Prostate gland (tissue), 2 donors: ENCODE results near the gene EPHA6.

ENCODE experiments used
- POLR2AphosphoS5 ChIP-seq: sonication (generic); formaldehyde crosslinking; IDR thresholded peaks from one replicate; pipeline ENCODE4 v1.6.1; 2017; ENCODE audit warnings: antibody characterized with exemption
- TF ChIP-seq, protein P1 (sequence below), 4 experiments: fragments of 200-600 bp in 2 of 4; fragments of 450-650 bp in 2 of 4; sonication (generic) in 2 of 4; IDR thresholded peaks; 1 replicate in 3 of 4; 2 replicates in 1 of 4; pipeline ENCODE4 v1.5.1; 2016 to 2019; ENCODE audit warnings: antibody characterized with exemption in 4 of 4, mild to moderate bottlenecking in 2 of 4, moderate library complexity in 2 of 4

- TF ChIP-seq, protein P1, sequence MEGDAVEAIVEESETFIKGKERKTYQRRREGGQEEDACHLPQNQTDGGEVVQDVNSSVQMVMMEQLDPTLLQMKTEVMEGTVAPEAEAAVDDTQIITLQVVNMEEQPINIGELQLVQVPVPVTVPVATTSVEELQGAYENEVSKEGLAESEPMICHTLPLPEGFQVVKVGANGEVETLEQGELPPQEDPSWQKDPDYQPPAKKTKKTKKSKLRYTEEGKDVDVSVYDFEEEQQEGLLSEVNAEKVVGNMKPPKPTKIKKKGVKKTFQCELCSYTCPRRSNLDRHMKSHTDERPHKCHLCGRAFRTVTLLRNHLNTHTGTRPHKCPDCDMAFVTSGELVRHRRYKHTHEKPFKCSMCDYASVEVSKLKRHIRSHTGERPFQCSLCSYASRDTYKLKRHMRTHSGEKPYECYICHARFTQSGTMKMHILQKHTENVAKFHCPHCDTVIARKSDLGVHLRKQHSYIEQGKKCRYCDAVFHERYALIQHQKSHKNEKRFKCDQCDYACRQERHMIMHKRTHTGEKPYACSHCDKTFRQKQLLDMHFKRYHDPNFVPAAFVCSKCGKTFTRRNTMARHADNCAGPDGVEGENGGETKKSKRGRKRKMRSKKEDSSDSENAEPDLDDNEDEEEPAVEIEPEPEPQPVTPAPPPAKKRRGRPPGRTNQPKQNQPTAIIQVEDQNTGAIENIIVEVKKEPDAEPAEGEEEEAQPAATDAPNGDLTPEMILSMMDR (IDR thresholded peaks at IDR 0.05): no peak
- TF ChIP-seq POLR2AphosphoS5: no peak
These were observed 842.2 kb downstream of the EPHA6 start for GRCh38 chr3:97656638-97657037.
